Thyroid gland (tissue), 4 donors: ENCODE results near the gene RUFY3.

Experiments used
- CTCF ChIP-seq, 6 experiments: fragments of 200-600 bp in 3 of 6; fragments of 450-650 bp in 3 of 6; sonication (generic) in 3 of 6; IDR thresholded peaks; one replicate each; pipeline ENCODE4 v1.5.1; 2016 to 2019; ENCODE audit warnings: antibody characterized with exemption in 6 of 6, mild to moderate bottlenecking in 2 of 6, inconsistent platforms in 1 of 6, moderate library complexity in 1 of 6
- POLR2A ChIP-seq, 2 donors: fragments of 450-650 bp; IDR thresholded peaks; one replicate each; pipeline ENCODE4 v1.6.1; 2017; ENCODE audit warnings: antibody characterized with exemption in 2 of 2, mild to moderate bottlenecking in 2 of 2, moderate library complexity in 1 of 2

- TF ChIP-seq CTCF (IDR thresholded peaks at IDR 0.05) (no peak), POLR2A (IDR thresholded peaks at IDR 0.05) (no peak)
These were observed 127.5 kb downstream of the RUFY3 start for GRCh38 chr4:70849291-70849690.
